Upper lobe of right lung (tissue), 1 donor: ENCODE measurements around the gene RNASE3. TPM values are rescaled to one million over a fixed set of nuclear protein-coding genes. Genes with fewer than 3 reads are reported as not detected.

Experiments used
- ATAC-seq: fragments of 200-7000 bp; cut with Tn5 transposase; one replicate; pipeline ENCODE4 v1.9.1; 2020; ENCODE audit warnings: mild to moderate bottlenecking, moderate library complexity
- DNase-seq: peaks from one replicate; pipeline ENCODE4 v3.0.0-alpha.2; 2020
- H3K27ac ChIP-seq: fragments of 200-600 bp; one replicate; pipeline ENCODE4 v1.8.0; 2022
- H3K27me3 ChIP-seq: fragments of 200-600 bp; one replicate; pipeline ENCODE4 v1.8.0; 2022; ENCODE audit warnings: mild to moderate bottlenecking
- H3K36me3 ChIP-seq: fragments of 200-600 bp; one replicate; pipeline ENCODE4 v1.8.0; 2022
- H3K4me1 ChIP-seq: fragments of 200-600 bp; one replicate; pipeline ENCODE4 v1.8.0; 2022
- H3K4me3 ChIP-seq: fragments of 200-600 bp; one replicate; pipeline ENCODE4 v1.8.0; 2022; ENCODE audit warnings: mild to moderate bottlenecking
- H3K9me3 ChIP-seq: fragments of 200-600 bp; one replicate; pipeline ENCODE4 v1.8.0; 2022
- CTCF ChIP-seq: fragments of 200-600 bp; IDR thresholded peaks from one replicate; pipeline ENCODE4 v1.8.0; 2022; ENCODE audit warnings: antibody characterized with exemption
- intact Hi-C: fragments of 100-400 bp; cut with DNase I; formaldehyde crosslinking; loops from one replicate; pipeline ENCODE4 v1.11.0; 2022
- total RNA-seq: library from RNA; stranded (reverse); fragmentation: NEBNext Ultra II Directional; extraction: Animal tissue kit (Norgen Biotek cat#: 25700); gene quantifications from one replicate; pipeline ENCODE4 v1.2.1, GENCODE V29; 2021
- donor health status: DM: no; HTN: yes; CAD: no; lungs with severe emphysema.

RNASE3 gene
- total RNA-seq, 1 donor from 2014 or later = not detected

GRCh38 chr14:20935303-20935984 lies 44.3 kb downstream of the RNASE3 start:
- no peaks in the 10 kb centered on the region for H3K36me3 ChIP-seq
- no peak for TF ChIP-seq CTCF
- no peaks in the 10 kb centered on the region for H3K9me3 ChIP-seq
- ATAC-seq (no peak), DNase-seq (no peak)
- H3K4me3 ChIP-seq = no peak overlapping the region
- H3K27ac ChIP-seq = no peak overlapping the region
- peaks cover 5% of the 10 kb centered on the region for H3K27me3 ChIP-seq
- intact Hi-C loops = no loop called here
- H3K4me1 ChIP-seq = no peaks in the 10 kb centered on the region

Other genes with a start within 250 kb of the RNASE3 start
- not detected for gene OR6S1, start 249.7 kb upstream of the RNASE3 start, total RNA-seq
- gene RNASE4, start 206.8 kb upstream of the RNASE3 start, total RNA-seq = 42.5 TPM
- gene ANG, start 202.6 kb upstream of the RNASE3 start, total RNA-seq = 28.1 TPM
- gene EDDM3A, start 145.5 kb upstream of the RNASE3 start, total RNA-seq = not detected
- gene EDDM3B, start 123.0 kb upstream of the RNASE3 start, total RNA-seq = not detected
- 20.3 TPM for gene RNASE6, start 110.1 kb upstream of the RNASE3 start, total RNA-seq
- 888 TPM for gene RNASE1, start 88.5 kb upstream of the RNASE3 start, total RNA-seq
- gene RNASE2, start 64.1 kb downstream of the RNASE3 start, total RNA-seq = 4.1 TPM
- 51.0 TPM for gene METTL17, start 98.6 kb downstream of the RNASE3 start, total RNA-seq
- not detected for gene SLC39A2, start 107.9 kb downstream of the RNASE3 start, total RNA-seq
- gene NDRG2, start 133.7 kb downstream of the RNASE3 start, total RNA-seq = 127 TPM
- not detected for gene TPPP2, start 138.8 kb downstream of the RNASE3 start, total RNA-seq
- gene RNASE13, start 143.4 kb downstream of the RNASE3 start, total RNA-seq = not detected
- gene RNASE7, start 151.0 kb downstream of the RNASE3 start, total RNA-seq = not detected
- not detected for gene RNASE8, start 166.4 kb downstream of the RNASE3 start, total RNA-seq
- gene ARHGEF40, start 178.9 kb downstream of the RNASE3 start, total RNA-seq = 39.2 TPM
- gene ZNF219, start 207.3 kb downstream of the RNASE3 start, total RNA-seq = 52.8 TPM
- 0.67 TPM for gene TMEM253, start 209.7 kb downstream of the RNASE3 start, total RNA-seq